KG1 (cell line): ENCODE data around the gene SLC26A11.
"Not testable (repeated sequence)": the region's sequence is repeated elsewhere in the genome, so short reads cannot be mapped to it uniquely, and the experiment has no call there.

Source experiments
- DNase-seq: peaks from one replicate; lab custom pipeline; 2025; lab: John Stamatoyannopoulos, UW

The SLC26A11 gene

DNA sequence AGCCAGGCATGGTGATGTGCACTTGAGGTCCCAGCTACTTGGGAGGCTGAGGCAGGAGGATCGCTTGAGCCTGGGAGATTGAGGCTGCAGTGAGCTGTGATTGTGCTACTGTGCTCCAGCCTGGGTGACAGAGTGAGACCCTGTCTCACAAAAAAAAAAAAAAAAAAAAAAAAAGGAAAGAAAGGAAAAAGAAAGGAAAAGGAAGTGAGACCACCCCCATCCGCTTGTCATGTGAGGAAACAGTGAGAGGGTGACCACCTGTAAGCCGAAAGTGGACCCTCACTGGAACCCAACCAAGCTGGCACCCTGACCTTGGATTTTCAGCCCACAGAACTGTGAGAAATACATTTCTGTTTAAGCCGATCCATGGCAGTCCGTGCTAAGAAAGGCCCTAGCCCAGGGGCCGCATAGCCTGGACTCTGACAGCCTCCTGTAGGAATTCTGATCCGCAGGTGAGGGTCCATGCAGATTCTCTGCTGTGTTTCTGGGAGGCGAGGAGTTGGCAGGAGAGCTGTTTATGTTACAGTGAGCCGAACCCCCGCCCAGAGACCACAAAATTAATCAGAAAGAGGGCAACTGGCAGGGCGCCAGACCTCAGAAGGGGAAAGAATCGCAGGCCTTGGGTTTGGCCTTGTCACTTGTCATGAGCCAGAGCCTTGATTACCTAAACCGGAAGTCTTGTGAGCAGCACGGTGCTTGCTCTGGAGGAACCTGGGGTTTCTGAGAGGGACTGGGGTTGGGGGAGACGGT, 1.0 kb upstream of the SLC26A11 start:
- peak; percentile 88 for DNase-seq

DNA sequence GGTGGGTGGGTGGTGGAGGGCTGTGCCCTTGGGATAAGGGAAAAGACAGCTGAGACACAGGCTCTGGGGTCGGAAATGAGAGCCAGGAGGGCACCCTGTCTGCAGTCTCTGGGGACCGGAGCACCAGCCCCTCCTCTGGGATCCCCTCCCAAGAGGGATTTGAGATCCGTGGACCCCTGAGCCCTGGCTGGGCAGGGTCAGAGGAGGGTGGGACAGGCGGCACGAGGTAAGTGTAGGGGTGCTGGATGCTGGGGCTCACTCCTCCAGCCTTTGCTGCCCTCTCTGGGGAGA, 519 bp upstream of the SLC26A11 start:
- DNase-seq: no peak

DNA sequence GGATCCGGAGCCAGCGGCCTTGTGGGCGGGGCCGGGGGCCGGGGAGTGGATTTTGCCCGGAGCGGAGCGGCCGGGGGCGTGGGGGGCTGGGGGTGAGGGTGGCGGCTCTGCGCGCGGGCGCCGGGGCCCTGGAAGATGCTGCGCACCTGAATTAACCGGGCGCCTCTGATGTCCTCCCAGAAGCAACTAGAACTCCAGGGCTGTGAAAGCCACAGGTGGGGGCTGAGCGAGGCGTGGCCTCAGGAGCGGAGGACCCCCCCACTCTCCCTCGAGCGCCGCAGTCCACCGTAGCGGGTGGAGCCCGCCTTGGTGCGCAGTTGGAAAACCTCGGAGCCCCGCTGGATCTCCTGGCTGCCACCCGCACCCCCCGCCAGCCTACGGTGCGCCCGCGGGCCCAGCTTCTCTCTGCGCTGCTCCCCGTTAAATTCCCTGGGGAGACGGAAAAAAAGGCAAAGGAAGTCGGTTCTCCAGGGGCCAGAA, 549 bp downstream of the SLC26A11 start:
- no peak for DNase-seq

DNA sequence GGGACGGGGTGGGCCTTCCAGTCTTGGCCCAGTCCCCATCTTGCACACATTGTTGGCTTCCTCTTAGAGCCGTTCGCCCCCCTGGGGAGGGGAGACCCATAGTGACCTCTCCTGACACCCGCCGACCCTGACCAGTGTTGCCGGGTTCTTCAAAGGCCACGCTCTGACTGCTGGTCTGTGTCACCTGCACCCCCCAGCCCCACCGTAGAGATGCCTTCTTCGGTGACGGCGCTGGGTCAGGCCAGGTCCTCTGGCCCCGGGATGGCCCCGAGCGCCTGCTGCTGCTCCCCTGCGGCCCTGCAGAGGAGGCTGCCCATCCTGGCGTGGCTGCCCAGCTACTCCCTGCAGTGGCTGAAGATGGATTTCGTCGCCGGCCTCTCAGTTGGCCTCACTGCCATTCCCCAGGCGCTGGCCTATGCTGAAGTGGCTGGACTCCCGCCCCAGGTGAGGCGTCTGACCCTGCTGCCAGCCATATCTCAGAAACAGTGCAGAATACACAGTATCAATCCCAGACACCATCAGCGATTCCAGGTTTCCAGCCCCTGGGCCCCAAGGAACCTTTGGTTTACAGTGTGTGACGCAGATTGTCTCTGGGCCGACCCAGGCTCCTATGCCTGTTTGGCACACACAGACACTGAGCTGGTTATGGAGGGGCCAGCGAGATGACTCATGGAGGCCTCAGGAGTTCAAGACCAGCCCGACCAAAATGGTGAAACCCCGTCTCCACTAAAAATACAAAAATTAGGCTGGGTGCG, 1.3 kb downstream of the SLC26A11 start:
- DNase-seq: no peak

DNA sequence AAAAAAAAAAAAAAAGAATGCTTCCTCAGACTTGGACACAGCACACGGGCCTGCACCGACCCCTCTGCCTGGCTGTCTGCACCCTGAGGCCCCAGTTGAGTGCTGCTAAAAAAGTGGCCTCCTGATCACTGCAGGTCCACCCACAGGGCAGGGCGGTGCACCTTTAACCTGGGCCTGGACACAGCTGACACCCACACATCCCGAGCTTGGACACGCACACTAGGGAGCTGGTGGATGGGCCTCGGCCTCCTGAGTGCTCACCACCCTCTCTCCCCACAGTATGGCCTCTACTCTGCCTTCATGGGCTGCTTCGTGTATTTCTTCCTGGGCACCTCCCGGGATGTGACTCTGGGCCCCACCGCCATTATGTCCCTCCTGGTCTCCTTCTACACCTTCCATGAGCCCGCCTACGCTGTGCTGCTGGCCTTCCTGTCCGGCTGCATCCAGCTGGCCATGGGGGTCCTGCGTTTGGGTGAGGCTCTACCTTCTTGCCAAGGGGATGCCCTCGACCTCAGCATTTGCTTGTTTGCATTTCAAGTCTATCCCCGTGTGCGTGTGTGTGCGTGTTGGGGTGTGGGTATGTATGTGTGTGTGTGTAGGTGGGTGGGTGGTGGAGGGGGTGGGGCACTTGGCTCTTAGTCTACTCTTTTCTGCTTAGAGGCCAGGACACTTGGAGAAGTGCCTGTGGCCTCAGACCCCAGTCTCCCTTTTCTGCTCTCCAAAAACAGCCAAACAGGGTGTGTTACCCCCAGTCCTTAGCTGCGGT, 2.3 kb downstream of the SLC26A11 start:
- no peak for DNase-seq

DNA sequence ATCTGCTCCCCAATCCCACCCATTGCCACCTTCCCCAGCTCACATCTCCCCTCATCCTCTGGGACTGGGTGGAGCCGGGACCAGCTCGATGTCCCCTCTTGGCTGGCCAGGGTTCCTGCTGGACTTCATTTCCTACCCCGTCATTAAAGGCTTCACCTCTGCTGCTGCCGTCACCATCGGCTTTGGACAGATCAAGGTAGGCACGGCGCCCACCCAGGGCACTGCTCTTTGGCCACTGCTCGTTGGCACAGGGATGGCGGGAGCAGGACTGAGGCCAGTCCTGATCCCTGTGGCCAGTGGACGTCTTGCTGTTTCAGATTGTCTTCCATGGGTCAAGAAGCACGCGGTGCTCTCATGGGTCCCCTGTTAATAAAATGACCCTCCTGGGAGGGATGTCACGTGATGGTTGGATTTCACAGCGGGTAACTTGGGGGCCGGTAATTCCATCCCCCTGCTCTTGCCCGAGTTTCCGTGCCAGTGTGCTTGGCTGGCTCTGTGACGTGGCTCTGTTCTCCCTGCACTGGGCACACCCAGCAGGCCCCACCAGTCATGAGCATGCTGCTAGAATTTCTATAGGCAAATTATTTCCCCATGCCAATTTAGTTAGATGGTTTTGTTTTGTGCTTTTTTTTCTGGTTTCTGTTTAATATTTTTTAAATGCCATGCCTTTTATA, 3.1 kb downstream of the SLC26A11 start:
- no peak for DNase-seq

DNA sequence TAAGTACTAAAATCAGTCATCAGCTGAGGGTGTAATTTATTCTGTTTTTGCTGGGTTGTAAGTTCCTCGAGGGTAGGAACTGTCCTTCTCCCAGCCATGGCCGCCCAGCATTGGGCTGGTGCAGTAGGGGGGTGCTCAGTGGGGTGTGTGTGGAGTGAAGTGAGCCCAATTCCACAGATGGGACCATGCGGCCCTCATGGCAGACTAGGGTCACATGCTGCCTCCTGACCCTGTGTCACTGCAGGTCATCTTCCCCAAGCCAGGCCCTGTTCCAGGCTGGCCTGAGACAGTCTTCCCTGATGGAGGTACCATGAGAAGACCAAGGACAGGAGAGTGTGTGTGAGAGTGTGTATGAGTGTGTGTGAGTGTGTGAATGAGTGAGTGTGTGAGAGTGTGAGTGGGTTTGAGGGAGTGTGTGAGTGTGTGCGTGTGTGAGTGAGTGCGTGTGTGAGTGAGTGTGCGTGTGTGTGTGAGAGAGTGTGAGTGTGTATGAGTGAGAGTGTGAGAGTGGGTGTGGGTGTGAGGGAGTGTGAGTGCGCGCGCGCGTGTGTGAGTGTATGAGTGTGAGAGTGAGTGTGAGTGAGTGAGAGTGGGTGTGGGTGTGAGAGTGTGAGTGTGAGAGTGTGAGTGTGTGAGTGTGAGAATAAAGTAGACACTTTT, 3.7 kb downstream of the SLC26A11 start:
- DNase-seq: no peak

DNA sequence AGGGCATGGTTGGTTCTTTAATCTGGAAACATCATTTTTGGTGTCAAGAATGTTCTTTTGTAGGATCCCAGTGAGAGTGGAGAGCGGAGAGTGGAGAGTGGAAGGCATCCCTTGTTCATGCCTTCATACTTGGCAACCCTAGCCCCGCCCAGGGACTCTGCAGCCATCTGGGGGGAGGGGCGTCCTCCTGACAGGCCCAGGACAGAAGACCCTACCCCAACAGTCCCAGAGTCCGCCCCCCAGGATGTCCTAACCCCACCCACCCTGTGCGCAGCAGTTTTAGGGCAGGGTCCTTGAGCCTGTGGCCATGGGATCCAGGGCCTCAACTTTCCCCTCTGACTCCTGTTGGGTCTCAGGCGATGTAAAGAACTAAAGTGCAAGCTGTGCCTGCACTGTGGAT, 4.5 kb downstream of the SLC26A11 start:
- DNase-seq: no peak

DNA sequence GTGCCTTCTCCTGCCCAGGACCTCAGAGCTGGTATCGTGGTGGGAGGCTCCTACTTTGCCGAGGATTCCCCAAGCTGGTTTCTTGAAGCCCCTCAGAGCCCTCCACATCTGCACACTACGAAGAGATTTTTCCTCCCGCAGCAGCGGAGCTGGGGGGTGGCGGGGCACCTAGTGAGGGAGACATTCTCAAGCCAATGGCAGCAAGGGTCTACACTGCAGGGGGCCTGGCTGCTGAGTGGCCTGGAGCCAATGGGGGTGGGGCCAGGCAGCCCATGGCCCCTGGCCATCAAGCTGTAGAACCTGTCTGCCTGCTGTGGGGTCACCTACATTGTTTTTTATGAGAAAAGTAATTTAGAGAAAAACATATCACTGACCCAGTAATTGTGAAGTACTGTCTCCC, 5.0 kb downstream of the SLC26A11 start:
- no peak for DNase-seq

DNA sequence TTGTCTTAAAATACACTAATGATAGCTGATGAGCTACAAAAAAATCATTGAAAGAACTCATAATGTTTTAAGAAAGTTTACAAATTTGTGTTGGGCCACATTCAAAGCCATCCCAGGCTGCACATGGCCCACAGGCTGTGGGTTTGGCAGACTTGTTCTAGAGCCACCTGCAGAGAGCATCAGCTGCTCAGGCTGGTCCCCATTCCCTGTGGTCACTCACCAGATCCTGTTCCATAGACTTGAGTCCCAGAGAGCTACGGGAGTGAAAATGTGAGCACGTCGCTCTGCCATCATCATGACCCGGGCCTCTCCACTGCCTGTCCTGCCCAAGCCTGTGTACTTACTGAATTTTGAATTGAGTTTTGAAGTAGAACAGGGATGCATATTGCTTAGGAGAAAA, 6.9 kb downstream of the SLC26A11 start:
- no peak for DNase-seq

DNA sequence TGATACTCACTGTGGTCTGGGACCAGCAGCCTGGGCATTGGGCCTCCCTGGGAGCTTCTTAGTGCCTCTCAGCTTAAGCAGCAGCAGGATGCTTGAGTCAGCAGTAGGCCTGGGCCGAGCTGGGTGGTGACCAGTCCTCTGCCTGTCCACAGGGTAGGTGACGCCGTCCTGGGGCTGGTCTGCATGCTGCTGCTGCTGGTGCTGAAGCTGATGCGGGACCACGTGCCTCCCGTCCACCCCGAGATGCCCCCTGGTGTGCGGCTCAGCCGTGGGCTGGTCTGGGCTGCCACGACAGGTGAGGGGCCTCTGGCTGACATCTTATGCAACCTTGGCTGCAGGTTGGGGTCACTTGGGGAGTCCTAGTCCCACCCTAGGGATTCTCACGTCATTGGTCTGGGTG, 7.4 kb downstream of the SLC26A11 start:
- no peak for DNase-seq

DNA sequence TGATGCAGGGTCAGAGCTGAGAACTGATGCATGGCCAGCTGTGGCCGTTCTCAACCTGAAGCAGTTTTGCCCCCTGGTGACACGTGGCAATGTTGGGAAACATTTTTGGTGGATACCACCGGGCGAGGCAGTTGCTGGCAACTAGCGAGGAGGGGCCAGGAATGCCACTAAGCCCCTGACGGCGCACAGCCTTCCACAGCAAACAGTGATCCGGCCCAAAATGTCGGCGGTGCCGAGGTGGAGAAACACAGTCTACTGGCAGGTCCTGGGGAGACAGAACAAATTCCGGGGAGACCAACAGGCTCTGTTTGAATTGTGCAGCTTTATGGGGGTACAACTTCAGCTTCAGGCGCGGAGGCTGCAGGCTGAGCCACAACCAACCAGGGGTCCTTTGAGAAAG, 8.2 kb downstream of the SLC26A11 start:
- no peak for DNase-seq

DNA sequence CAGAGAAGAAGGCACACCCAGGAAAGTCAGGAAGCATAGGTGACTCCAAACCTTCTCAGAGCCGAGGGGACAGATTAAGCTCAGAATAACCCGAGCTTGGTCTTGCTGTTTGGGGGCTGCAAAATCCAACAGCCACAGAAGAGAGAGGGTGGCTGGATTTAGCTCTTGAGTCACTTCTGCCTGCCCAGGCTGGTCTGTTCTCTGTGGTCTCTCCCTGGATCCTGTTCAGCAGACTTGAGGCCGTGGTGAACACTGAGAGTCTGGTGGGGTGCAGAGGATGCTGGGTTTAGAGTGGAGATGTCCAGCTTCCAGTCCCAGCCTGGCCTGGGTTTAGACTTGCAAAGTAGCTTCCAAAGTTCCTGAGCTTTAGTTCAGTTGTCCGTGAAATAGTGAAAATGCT, 8.8 kb downstream of the SLC26A11 start:
- no peak for DNase-seq

DNA sequence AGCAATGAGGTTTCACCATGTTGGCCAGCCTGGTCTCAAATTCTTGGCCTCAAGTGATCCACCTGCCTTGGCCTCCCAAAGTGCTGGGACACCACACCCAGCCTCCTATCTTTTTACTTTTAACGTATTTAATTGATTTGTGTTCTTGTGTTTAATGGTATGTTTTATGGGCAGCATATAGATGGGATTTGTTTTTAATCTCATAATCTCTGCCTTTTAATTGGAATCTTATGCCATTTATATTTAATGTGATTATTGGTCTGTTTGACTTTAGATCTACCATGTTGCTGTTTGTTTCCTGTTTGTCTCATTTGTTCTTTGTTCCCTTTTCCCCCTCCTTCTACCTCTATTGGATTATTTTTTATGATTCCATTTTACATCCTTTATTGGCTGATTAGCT, 12.2 kb downstream of the SLC26A11 start:
- no peak for DNase-seq

DNA sequence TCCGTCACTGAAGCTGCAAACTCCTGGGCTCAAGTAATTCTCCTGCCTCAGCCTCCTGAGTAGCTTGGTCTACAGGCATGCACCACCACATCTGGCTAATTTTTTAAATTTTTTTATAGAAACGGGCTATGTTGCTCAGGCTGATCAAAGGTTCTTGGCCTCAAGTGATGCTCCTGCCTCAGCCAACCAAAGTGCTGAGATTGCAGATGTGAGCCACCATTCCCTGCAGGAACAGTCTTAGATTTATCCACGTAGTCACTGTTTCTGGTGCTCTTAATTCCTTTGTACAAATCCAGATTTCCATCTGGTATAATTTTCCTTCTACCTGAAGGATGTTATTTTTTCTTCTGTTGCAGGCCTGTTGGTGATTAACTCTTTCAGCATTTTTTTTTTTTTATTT, 13.0 kb downstream of the SLC26A11 start:
- no peak for DNase-seq

DNA sequence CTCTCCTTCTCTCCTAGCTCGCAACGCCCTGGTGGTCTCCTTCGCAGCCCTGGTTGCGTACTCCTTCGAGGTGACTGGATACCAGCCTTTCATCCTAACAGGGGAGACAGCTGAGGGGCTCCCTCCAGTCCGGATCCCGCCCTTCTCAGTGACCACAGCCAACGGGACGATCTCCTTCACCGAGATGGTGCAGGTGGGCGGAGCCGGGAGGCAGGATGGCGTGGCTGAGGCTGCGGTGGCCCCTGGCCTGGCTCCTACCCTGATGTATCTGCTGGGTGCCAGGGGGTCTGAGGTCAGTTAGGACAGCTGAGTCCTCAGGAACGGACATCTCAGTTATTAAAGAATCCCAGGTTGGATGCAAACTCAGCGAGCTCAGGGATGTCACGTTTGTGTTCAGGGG, 16.7 kb downstream of the SLC26A11 start:
- DNase-seq: no peak

DNA sequence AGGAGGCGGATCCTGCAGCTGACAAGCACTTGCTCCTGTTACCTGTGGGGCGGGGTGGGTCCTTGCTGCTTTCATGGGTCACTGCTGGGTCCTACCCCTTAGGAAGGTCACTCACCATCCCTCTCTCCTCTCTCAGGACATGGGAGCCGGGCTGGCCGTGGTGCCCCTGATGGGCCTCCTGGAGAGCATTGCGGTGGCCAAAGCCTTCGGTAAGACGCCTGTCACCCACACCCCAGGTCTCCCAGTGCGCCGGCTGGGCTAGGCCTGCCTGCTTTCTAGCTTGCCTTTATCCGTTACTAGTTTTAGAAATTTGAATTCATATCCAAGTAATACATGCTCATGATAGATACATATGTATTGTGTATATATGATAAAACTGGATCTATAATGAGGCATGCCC, 17.2 kb downstream of the SLC26A11 start:
- no peak for DNase-seq

DNA sequence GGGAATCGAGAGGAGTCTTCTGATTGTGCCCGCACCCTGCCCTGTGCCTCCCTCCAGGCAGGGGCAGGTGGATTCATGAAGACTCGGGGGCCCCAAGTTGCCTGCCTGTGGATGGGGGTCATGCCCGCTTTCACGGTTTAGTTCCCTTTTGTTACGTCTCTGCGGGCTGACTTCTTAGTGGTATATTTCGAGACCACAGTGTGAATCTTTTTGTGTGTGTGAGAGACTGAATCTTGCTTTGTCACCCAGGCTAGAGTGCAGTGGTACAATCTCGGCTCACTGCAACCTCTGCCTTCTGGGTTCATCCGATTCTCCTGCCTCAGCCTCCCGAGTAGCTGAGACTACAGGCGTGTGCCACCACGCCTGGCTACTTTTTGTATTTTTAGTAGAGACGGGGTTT, 22.3 kb downstream of the SLC26A11 start:
- DNase-seq: no peak

DNA sequence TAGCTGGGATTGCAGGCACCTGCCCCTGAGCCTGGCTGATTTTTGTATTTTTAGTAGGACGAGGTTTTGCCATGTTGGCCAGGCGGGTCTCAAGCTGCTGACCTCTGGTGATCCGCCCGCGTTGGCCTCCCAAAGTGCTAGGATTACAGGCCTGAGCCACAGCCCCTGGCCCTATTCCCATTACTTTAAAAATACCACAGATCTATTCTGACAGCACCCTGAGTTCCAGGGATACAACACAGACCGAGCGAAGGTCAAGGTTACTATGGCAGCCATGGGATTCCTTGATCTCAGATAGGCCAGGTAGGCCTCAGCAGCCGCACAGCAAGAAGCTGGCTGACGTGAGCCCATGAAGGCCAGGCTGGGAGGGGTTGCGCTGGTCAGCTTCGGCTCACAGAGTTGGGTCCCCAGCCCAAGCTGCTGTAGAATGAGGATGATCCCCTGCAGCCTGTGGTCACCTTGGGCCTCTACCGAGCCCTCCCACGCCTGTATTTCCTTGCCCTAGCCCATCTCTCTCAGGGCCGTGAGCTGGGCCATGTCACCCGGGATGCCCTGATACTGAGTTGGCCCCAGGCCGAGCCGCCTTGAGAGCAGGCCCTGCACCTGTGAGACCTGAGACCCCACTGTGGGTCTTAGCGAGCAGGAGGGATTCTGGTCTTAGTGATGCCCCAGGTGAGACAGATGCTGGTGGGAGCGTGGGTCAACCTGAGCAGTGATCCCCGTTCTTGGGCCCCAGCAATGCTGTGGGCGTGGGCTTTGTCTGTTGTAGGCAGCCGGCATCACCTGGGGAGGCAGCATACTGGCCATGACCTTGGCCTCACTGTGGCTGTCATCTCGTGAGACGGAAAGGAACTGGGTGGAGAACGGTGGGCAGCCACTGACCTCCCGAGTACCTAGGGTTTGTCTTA, 23.6 kb downstream of the SLC26A11 start:
- no peak for DNase-seq

DNA sequence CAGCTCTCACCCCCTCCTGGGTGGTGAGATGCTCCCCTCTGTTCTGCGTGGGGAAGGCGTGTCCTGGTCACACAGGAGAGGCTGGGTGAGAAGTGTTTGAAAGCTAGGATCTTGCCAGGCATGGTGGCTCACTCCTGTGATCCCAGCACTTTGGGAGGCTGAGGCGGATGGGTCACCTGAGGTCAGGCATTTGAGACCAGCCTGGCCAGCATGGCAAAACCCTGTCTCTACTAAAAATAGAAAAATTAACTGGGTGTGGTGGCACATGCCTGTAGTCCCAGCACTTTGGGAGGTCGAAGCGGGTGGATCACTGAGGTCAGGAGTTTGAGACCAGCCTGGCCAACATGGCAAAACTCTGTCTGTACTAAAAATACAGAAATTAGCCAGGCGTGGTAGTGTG, 24.2 kb downstream of the SLC26A11 start:
- DNase-seq: not testable (repeated sequence)
